ENCODE data around the gene CSTB.

DNA sequence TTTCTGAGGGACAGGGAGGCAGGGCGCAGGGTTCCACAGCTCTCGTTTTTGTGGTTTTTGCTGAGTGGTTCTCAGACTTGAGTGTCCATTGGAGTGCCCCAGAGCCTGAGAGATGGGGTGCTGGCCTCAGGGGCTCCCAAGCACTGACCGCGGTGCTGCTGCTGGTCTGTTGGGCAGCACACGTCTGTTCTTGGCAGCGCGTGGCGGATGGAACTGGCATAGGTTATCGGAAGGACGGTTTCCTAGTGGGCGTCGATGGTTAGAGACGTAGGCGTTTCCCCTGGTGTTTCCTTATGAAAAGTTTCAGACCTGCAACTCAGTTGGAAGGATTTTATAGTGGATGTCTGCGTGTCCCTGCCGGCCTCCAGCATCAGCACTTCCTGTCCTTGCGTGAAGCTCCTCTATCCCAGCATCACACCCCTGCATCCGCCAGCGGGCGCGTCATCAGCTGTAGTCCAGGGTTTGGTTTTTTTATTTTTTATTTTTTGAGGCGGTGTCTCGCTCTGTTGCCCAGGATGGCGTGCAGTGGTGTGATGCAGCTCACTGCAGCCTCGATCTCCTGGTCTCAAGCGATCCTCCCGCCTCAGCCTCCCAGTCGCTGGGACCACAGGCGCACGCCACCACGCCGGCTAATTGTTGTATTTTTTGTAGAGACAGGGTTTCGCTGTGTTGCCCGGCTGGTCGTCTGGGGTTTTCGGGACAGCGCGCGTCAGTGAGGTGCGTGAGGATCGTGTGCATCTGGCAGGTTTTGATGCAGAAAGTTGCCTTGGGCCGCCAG, 25.1 kb upstream of the CSTB start:
- TF ChIP-seq, protein P1, sequence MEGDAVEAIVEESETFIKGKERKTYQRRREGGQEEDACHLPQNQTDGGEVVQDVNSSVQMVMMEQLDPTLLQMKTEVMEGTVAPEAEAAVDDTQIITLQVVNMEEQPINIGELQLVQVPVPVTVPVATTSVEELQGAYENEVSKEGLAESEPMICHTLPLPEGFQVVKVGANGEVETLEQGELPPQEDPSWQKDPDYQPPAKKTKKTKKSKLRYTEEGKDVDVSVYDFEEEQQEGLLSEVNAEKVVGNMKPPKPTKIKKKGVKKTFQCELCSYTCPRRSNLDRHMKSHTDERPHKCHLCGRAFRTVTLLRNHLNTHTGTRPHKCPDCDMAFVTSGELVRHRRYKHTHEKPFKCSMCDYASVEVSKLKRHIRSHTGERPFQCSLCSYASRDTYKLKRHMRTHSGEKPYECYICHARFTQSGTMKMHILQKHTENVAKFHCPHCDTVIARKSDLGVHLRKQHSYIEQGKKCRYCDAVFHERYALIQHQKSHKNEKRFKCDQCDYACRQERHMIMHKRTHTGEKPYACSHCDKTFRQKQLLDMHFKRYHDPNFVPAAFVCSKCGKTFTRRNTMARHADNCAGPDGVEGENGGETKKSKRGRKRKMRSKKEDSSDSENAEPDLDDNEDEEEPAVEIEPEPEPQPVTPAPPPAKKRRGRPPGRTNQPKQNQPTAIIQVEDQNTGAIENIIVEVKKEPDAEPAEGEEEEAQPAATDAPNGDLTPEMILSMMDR (IDR thresholded peaks at IDR 0.05) = no peak
- TF ChIP-seq POLR2A (IDR thresholded peaks at IDR 0.05) = no peak

Measured in adrenal gland (tissue), 5 donors.